Measurements from ENCODE around the gene HBS1L. TPM values are rescaled to one million over a fixed set of nuclear protein-coding genes. Genes with fewer than 3 reads are reported as not detected.

The HBS1L gene
- total and polyA plus RNA-seq, 5 donors: 28.7 to 81.3 (median 71.3) TPM

GRCh38 chr6:135014353-135014832 is 40.2 kb downstream of the HBS1L start:
- intact Hi-C loops (cut with DNase I): no loop called here
- DNase-seq (no peak), ATAC-seq (no peak)
- no peak overlapping the region for H3K27ac ChIP-seq (ENCODE audit: low read length)
- H3K27me3 ChIP-seq (ENCODE audit: control insufficient read depth, insufficient read depth): no peaks in the 10 kb centered on the region
- H3K4me3 ChIP-seq (ENCODE audit: low read length): no peak overlapping the region
- no peaks in the 10 kb centered on the region for H3K9me3 ChIP-seq (ENCODE audit: control insufficient read depth, low read length)
- no peaks in the 10 kb centered on the region for H3K4me1 ChIP-seq (ENCODE audit: control insufficient read depth, insufficient read depth, low read length)
- WGBS: 87% methylated on average over 4 of the region's 4 CpGs

GRCh38 chr6:135013211-135013610 is 41.4 kb downstream of the HBS1L start:
- H3K4me3 ChIP-seq (ENCODE audit: low read length): no peak overlapping the region
- intact Hi-C loops (cut with DNase I): no loop called here
- ATAC-seq (no peak), DNase-seq (no peak)
- WGBS: 95% methylated on average over 3 of the region's 3 CpGs
- no peak overlapping the region for H3K27ac ChIP-seq (ENCODE audit: low read length)
- no peaks in the 10 kb centered on the region for H3K27me3 ChIP-seq (ENCODE audit: control insufficient read depth, insufficient read depth)
- no peaks in the 10 kb centered on the region for H3K4me1 ChIP-seq (ENCODE audit: control insufficient read depth, insufficient read depth, low read length)
- H3K9me3 ChIP-seq (ENCODE audit: control insufficient read depth, low read length): no peaks in the 10 kb centered on the region

GRCh38 chr6:135012764-135013163 is 41.9 kb downstream of the HBS1L start:
- DNase-seq (no peak), ATAC-seq (no peak)
- no peaks in the 10 kb centered on the region for H3K27me3 ChIP-seq (ENCODE audit: control insufficient read depth, insufficient read depth)
- no peak overlapping the region for H3K4me3 ChIP-seq (ENCODE audit: low read length)
- no peak overlapping the region for H3K27ac ChIP-seq (ENCODE audit: low read length)
- intact Hi-C loops (cut with DNase I): no loop called here
- no peaks in the 10 kb centered on the region for H3K9me3 ChIP-seq (ENCODE audit: control insufficient read depth, low read length)
- H3K4me1 ChIP-seq (ENCODE audit: control insufficient read depth, insufficient read depth, low read length): no peaks in the 10 kb centered on the region

- H3K27me3 ChIP-seq (ENCODE audit: control insufficient read depth, insufficient read depth): no peaks in the 10 kb centered on the region
- no peaks in the 10 kb centered on the region for H3K4me1 ChIP-seq (ENCODE audit: control insufficient read depth, insufficient read depth, low read length)
- WGBS: 97% methylated on average over 2 of the region's 2 CpGs
- H3K4me3 ChIP-seq (ENCODE audit: low read length): no peak overlapping the region
- no peaks in the 10 kb centered on the region for H3K9me3 ChIP-seq (ENCODE audit: control insufficient read depth, low read length)
- no peak overlapping the region for H3K27ac ChIP-seq (ENCODE audit: low read length)
- ATAC-seq: no peak
- intact Hi-C loops (cut with DNase I): no loop called here
- DNase-seq: no peak
These were observed 42.3 kb downstream of the HBS1L start for GRCh38 chr6:135012349-135012748.

- Histone ChIP-seq H3K27ac (ENCODE audit: low read length) (no peak overlapping the region), H3K9me3 (ENCODE audit: control insufficient read depth, low read length) (no peaks in the 10 kb centered on the region), H3K4me1 (ENCODE audit: control insufficient read depth, insufficient read depth, low read length) (no peaks in the 10 kb centered on the region), H3K4me3 (ENCODE audit: low read length) (no peak overlapping the region), H3K27me3 (ENCODE audit: control insufficient read depth, insufficient read depth) (no peaks in the 10 kb centered on the region)
- DNase-seq: no peak
- intact Hi-C loops (cut with DNase I): no loop called here
- no peak for ATAC-seq
- WGBS: 89% methylated on average over 1 of the region's 1 CpG
These were observed 45.7 kb downstream of the HBS1L start for GRCh38 chr6:135008941-135009290.

- H3K4me3 ChIP-seq (ENCODE audit: low read length): no peak overlapping the region
- no peaks in the 10 kb centered on the region for H3K27me3 ChIP-seq (ENCODE audit: control insufficient read depth, insufficient read depth)
- ATAC-seq (no peak), DNase-seq (no peak)
- no peak overlapping the region for H3K27ac ChIP-seq (ENCODE audit: low read length)
- WGBS: 90% methylated on average over 6 of the region's 6 CpGs
- no peaks in the 10 kb centered on the region for H3K4me1 ChIP-seq (ENCODE audit: control insufficient read depth, insufficient read depth, low read length)
- no peaks in the 10 kb centered on the region for H3K9me3 ChIP-seq (ENCODE audit: control insufficient read depth, low read length)
- intact Hi-C loops (cut with DNase I): no loop called here
These were observed 46.3 kb downstream of the HBS1L start for GRCh38 chr6:135008072-135008940.

- no peaks in the 10 kb centered on the region for H3K4me1 ChIP-seq (ENCODE audit: control insufficient read depth, insufficient read depth, low read length)
- no peak overlapping the region for H3K27ac ChIP-seq (ENCODE audit: low read length)
- DNase-seq (no peak), ATAC-seq (no peak)
- WGBS: 79% methylated on average over 3 of the region's 3 CpGs
- intact Hi-C loops (cut with DNase I): no loop called here
- H3K4me3 ChIP-seq (ENCODE audit: low read length): no peak overlapping the region
- H3K9me3 ChIP-seq (ENCODE audit: control insufficient read depth, low read length): no peaks in the 10 kb centered on the region
- H3K27me3 ChIP-seq (ENCODE audit: control insufficient read depth, insufficient read depth): no peaks in the 10 kb centered on the region
These were observed 48.2 kb downstream of the HBS1L start for GRCh38 chr6:135006386-135006914.

GRCh38 chr6:135004399-135004798 is 50.2 kb downstream of the HBS1L start:
- intact Hi-C loops (cut with DNase I): no loop called here
- H3K4me3 ChIP-seq (ENCODE audit: low read length): no peak overlapping the region
- no peak for ATAC-seq
- 84% methylated on average over 2 of the region's 2 CpGs for WGBS
- no peak for DNase-seq
- no peaks in the 10 kb centered on the region for H3K9me3 ChIP-seq (ENCODE audit: control insufficient read depth, low read length)
- no peaks in the 10 kb centered on the region for H3K4me1 ChIP-seq (ENCODE audit: control insufficient read depth, insufficient read depth, low read length)
- H3K27me3 ChIP-seq (ENCODE audit: control insufficient read depth, insufficient read depth): no peaks in the 10 kb centered on the region
- no peak overlapping the region for H3K27ac ChIP-seq (ENCODE audit: low read length)

- no peaks in the 10 kb centered on the region for H3K27me3 ChIP-seq (ENCODE audit: control insufficient read depth, insufficient read depth)
- no peaks in the 10 kb centered on the region for H3K4me1 ChIP-seq (ENCODE audit: control insufficient read depth, insufficient read depth, low read length)
- no peak for ATAC-seq
- no peak overlapping the region for H3K4me3 ChIP-seq (ENCODE audit: low read length)
- intact Hi-C loops (cut with DNase I): no loop called here
- WGBS: 81% methylated on average over 6 of the region's 6 CpGs
- no peak overlapping the region for H3K27ac ChIP-seq (ENCODE audit: low read length)
- DNase-seq: no peak
- H3K9me3 ChIP-seq (ENCODE audit: control insufficient read depth, low read length): no peaks in the 10 kb centered on the region
These were observed 51.5 kb downstream of the HBS1L start for GRCh38 chr6:135002974-135003703.

GRCh38 chr6:135002229-135002844 is 52.3 kb downstream of the HBS1L start:
- intact Hi-C loops (cut with DNase I): no loop called here
- no peak for DNase-seq
- no peak for ATAC-seq
- 90% methylated on average over 5 of the region's 5 CpGs for WGBS
- H3K4me3 ChIP-seq (ENCODE audit: low read length): no peak overlapping the region
- H3K4me1 ChIP-seq (ENCODE audit: control insufficient read depth, insufficient read depth, low read length): no peaks in the 10 kb centered on the region
- no peak overlapping the region for H3K27ac ChIP-seq (ENCODE audit: low read length)
- no peaks in the 10 kb centered on the region for H3K27me3 ChIP-seq (ENCODE audit: control insufficient read depth, insufficient read depth)
- H3K9me3 ChIP-seq (ENCODE audit: control insufficient read depth, low read length): no peaks in the 10 kb centered on the region

GRCh38 chr6:134999107-134999506 is 55.5 kb downstream of the HBS1L start:
- WGBS: 93% methylated on average over 1 of the region's 1 CpG
- H3K4me3 ChIP-seq (ENCODE audit: low read length): no peak overlapping the region
- H3K9me3 ChIP-seq (ENCODE audit: control insufficient read depth, low read length): no peaks in the 10 kb centered on the region
- DNase-seq (no peak), ATAC-seq (no peak)
- H3K27me3 ChIP-seq (ENCODE audit: control insufficient read depth, insufficient read depth): no peaks in the 10 kb centered on the region
- no peak overlapping the region for H3K27ac ChIP-seq (ENCODE audit: low read length)
- H3K4me1 ChIP-seq (ENCODE audit: control insufficient read depth, insufficient read depth, low read length): no peaks in the 10 kb centered on the region
- intact Hi-C loops (cut with DNase I): no loop called here

Measured in right cardiac atrium (tissue), 5 donors.